HPDE6-E6E7 (cell line): ENCODE data around the gene MICAL3.
A peak's percentile ranks its signal among the peaks of the same experiment; 100 is the strongest.

Source experiments
- DNase-seq: peaks from one replicate; pipeline ENCODE4 v3.0.0; 2011; ENCODE audit warnings: missing footprints; ENCODE audit errors: extremely low spot score

The MICAL3 gene

DNA sequence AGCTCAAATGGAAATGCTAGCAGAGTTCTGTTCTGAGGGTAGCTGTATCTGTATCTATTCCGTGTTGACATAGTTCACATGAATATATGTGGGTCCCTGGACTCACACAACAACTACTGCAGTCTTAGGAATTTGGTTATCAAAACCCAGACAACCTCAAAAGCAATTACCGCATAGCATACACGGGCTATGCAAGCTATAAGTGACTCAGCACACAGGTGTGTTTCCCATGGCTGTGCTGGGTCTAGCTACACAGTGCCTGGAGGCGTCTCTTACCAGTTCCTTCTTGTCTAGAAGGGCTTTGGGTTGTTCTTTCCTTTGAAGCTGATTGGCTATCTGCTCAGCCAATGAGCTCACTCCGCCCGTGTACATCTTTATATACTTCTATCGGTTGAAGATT, 151.9 kb downstream of the MICAL3 start:
- peak; percentile 96 for DNase-seq

DNA sequence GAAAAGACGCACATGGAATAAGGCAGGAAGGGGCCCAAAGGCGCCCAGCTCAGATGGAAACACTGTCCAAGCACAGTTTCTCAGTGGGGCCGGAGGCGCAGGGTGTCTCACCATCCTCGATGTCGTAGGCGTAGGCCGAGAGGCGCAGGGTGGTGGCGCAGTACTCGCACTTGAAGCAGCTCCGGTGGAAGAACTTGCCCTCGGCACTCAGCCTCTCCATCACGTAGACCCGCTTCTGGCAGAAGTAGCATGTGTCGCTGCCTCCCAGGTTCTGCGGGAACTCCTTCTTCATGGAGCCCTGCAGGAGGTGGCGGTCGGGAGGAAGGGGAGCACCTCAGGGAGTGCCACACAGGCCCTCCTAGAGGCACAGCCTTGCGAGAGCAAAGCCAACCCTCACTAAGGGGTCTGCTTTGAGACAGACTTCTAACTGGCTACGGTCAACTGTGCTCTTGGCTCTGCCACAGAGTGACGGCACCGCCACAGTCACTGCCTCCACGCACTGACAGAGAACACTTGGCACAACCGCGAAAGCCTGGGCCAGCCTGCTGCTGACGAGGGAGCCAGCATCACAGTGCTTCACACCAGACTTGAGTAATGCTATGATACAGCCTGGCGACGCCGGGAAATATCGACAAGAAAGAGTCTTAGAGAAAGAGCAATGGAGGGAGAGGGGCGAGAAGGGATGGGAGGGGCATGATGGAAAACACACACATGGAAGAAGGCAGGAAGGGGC, 152.5 kb downstream of the MICAL3 start:
- DNase-seq = no peak

DNA sequence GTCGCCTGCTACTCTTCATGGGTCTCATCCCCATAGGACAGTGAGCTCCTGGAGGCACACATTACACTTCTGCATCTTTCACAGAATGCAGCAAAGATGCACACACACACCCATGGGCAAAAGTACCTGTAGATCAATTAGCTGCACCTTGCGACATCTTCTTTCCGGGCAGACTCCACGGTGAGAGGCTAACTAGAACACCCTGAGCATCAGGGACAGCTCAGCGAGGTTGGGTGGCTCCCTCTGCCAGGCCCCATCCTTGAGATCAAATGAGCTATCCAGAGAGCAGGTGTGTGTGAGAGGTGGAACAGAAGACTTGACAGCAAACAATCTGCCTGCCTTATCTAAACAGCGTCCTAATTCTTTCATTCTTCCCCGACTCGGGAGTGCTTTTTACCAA, 154.0 kb downstream of the MICAL3 start:
- no peak for DNase-seq

DNA sequence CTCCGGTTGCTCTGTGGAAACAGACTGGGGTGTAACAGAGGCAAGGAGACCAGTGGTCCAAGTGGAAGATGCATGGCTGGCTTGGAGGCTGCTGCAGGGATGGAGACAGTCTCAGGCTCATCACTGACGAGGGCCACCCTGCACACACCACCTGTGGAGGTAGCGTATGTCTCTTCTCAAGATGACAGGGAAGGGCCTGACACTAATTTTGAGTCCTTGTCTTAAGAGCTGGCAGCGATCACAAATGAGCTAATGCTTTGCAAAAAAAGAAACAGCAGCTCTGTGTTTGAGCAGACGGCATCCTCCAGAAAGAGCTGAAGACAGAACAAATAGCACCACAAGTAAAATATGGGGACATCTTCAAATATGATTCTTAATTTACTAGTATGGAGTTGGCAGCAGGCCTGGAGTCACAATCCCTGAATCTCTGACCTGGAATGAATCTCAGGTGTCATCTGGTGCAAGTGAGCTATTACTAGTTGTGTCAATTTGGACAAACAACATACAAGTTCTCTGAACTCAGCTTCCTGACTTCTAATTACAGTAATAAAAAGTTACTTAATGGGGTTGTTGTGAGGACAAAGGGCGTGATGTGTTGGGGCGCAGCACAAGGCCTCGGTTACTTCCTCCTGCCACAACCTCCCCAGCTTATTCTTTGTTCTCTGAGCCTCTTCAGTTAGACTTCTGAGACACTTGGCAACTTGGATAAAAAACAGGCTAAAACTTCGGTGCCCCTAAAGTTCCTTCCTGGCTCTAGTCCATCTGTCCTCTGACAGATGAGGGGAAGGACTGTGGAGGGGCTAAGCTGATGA, 154.9 kb downstream of the MICAL3 start:
- DNase-seq = no peak

DNA sequence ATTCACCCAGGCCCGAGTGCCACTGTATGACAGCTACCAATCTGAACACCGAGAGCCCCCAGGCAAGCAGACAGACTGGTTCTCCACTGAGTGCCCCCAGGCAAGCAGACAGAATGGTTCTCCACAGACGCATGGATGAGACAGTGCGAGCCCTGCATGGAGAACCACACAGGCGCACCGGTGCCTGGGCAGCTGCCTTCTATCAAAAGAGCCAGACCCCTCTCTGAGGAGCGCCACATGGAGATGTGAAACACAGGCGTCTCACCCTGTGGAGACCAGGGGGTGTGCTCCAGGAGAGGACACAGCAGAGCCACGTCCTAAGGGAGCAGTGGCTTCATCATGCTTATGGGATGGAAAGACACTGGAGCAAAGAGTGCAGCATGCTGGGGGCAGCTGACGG, 155.6 kb downstream of the MICAL3 start:
- DNase-seq = no peak

DNA sequence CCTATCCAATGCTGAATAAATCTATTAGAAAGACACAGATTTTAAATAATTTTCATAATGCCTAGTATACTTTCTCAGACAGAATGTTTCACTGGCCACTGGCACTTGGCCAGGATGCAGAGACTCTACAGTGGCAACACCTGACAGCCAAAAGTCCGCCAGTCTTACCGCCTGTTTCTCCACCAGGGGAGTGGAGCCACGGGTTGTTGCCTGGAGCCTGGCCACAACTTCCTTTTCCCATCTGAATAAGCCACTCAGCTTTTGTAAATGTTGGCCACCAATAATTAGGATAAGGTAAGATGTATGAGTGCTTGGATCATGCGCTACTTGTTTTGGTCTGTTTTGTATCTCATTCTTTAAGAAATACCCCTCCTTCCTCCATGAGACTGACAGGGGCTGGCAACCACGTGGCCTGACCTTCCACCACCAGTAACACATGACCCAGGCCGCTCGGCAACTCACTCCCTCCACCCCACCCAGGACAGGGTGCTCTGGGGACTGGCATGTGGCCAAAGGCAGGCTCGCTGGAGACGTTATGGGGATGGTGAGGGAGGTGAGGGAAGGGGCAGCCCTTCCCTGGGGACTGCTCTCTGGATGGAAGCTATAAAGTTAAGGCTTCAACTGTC, 157.1 kb downstream of the MICAL3 start:
- DNase-seq = no peak

DNA sequence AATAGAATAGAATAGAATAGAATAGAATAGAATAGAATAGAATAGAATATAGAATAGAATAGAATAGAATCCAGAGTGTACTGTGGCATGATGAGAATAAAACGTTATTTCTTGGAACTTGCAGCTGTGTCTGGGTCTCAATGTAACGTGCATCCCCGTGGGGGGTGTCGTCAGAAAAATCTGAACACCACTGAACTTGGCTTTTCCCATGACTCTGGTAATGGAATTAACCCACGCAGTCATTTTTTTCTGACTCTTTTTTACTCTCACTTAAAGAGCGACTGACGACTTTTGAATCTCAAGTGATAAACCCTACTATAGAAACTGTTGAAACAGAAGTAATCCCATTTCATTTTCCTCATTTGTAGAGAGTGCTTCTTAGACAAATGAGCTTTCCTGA, 157.7 kb downstream of the MICAL3 start:
- no peak for DNase-seq

DNA sequence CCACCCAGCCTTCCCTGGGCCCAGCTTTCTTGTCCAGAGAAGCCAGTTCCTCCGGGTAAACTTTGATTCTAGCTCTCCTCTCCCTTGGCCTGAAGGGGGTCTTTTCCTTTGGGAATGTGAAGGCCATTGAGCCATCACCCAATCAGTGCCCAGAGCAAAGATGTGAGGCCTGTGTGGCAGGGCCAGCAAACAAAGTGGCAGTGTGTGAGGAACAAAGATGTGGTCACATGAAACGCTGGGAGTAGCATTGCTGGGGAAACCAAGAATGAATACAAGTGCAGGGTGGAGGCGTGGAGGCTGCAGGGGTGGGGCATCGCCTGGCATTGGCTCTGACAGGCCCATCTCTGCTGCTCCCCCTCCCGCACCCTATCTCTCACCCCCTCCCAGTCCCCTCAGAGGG, 158.2 kb downstream of the MICAL3 start:
- DNase-seq = no peak

DNA sequence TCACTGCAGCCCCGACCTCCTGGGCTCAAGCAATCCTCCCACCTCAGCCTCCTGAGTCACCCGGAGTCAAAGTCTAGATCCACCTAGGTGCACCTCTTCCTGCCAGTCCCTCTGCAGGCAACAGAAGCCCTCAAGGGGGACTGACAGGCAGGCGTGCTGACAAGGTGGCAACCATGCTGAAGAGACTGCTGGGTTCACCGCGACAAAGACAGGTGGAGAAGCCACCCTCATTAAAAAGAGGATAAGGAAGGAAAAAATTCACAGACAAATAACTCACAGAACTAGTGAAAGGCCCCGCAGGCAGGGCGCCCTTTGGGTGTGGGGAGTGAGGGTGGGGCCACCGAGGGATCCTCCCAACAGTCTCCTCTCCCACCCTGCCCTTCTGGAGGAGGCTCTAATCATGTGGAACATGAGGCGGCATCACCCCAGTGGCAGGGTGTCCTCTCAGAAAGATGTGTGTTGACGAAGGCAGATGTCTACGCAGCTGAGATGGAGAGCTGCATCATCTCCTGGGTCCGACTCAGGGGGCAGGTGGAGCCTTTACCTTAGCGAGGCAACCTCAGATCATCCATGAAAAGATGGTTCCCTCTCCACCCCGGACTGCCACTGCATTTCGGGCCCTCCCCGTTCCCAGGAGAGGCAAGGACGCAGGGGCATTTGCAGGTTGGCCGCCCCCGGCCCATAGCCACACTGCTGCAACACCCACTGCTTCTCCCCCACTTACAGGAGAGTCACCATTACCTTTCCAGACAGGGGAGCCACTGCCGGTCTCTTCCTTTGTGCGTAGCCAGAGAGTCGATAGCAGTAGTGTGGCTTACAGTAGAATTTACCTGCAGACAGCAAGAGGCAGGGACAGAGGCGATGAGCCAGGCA, 158.9 kb downstream of the MICAL3 start:
- no peak for DNase-seq

DNA sequence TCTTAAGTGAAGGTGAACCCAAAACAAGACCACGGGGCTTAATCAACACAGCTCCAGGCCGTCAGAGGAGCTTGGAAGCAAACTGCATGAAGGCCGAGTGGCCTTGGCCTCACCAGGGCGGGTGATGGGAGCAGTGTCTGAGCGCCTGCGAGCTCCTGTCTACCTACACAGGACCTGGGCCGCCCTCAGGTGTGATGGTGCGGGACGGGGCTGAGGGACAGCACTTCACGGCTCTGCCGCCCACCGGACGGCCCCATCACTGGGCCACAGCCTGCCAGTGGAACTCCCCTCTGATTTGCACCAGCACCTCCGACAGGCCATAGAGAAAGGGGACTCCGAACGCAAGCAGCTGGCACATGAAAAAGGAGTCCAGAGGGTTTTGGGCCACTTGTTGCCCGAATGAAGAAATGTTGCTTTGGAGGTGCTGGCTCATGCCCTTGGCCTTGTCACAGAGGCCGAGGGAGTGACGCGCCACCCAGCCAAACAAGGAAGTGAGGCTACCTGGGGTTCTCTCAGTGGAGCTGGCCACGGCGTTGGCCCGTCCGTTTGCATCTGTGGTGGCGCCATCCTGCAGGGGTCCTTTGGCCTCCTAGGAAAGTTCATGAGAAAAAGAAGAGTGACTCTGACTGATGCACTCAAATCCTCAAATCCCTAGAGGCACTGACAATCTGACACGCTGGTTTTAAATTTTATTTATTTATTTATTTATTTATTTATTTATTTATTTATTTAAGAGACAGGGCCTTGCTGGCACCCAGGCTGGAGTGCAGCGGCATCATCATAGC, 159.8 kb downstream of the MICAL3 start:
- no peak for DNase-seq

DNA sequence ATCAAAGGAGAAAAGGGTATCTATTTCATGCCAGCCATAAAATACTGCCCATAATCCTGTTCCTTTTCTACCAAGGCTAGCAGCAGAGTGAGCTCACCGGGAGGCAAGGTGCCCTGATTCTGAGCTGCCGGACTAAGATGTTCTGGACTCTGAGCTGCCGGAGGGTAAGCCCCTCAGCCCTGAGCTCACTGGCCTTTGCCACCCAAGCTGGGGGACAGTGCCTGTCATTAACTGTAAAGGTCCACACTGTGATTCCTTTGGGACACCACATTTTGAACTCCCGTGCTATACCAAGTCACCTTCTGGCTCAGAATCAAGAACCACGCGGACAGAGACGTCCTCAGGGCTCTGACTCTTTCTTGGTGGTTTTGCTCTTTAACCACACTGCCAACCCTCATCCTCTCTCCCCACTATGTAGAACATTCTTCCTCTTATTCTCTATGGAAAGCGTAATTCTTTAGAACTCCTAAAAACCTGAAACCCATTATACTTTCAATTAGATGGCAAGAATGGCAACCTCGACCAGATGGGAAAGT, 161.6 kb downstream of the MICAL3 start:
- DNase-seq = no peak

DNA sequence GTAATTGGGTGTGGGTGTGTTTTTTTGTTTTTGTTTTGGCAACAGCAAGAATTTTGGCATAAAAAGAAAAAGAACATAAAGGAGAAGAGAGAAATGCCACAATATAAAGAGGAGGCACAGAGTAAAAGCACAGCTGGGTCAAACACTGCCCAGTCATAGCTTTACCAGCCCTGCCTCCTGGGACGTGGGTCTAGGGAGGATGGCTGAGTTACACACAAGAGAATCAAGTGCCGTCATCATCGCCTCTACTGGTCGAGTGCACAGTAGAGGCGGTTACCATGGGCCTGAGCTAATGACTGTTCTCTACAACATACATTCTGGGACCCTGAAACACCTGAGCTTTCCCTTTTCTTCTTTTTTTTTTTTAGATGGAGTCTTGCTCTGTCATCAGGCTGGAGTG, 162.5 kb downstream of the MICAL3 start:
- DNase-seq = no peak

DNA sequence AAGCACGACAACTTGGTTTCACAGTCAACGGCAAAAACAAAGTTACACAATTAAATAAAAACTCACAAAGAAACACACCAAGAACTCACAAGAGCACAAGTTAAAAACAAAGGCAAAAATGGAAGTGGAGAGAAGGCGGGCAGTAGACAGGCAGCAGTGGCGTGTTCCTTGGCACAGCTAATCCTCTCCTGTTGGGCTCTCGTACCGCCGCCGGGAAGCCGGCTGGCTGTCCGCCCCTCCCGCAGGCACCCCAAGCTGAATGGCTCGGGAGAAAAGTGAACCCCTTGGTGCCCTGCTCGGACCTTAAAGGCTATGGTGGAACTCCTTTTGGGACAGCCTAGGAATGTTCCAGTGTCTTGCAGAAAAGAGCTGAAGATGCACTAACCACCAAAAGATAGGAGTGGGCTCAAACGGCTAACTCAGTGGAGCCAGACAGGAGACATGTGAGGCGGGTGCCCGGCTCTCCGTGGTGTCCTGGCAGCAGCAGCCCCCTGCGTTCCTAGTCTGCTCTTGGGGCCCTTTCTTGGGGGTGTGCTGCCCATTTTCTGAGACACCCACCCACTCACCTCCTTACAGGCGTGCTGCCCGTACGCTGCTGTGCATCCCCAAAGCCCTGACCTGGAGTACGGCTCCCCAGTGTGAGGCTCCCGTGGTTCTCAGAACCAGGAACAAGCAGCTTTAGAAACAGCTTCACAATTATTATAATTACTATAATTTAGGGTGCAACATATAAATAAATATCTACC, 164.0 kb downstream of the MICAL3 start:
- DNase-seq = no peak

DNA sequence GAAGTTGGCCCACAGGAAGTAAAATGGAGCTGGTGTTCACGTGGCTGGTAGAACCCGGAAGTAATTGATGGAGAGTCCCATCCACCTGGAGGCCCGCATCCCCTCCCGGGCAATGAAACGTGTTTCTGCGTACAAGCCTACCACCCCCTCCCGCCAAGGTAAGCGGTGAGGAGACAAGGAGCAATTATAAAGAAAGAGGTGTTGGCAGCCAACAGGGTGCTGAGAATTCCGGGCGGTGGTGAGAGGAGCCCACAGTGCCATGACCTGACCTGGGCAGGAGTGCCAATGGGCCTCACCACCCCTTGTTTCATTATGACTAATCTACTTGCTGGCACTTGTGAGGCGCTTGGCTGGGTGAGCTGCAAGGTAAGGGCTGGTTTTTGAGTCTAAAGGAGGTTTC, 166.3 kb downstream of the MICAL3 start:
- DNase-seq = peak; percentile 72

DNA sequence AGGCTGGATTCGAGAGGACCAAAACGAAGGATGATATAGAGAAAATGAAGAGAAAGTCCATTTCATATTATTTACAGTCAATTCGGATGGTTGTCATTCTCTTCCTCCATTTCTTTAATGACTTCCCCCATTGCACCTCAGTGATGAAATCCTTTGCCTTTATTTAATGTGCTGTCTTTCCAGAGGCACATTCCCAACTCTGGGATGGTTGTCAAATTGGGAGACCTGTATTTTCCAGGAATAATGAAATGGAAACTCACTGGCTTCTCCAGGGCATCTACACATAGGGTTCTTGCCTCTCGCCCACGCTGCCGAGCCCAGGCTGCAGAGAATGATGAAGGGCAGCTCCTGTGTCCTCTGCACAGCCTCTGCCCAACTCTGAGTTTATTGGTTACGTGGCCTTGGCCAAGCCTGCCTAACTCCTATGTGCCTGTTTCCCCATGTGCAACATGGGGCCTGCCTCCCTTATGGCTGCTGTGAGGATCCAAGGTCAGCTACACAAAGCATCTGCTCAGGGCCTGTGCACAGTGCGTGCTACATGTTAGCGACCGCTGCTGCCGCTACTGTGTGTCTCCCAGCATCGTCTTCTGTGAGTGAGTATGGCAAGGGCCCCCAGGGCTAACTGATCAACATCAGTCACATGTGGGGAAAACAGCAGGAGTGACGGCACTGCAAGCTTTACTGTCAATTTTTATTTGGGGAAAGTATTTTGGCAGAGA, 168.6 kb downstream of the MICAL3 start:
- no peak for DNase-seq

DNA sequence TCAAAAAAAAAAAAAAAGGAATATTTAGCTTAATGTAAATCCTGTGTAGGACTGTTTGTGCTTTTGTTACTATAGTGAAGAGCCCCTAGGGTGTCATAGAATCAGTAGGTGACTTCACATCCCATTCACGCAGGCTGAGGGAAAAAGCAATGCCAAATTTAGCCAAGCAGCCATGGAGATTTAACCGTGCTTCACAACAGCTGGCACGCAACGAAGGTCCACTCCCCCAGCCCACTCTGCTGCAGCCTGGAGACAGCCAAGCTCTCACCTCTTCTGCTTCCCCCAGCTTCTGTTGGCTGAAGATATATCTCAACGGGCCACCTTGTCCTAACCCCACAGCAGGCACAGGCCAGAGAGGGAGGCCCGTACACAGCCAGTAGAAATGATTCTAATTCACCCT, 171.3 kb downstream of the MICAL3 start:
- DNase-seq = no peak

DNA sequence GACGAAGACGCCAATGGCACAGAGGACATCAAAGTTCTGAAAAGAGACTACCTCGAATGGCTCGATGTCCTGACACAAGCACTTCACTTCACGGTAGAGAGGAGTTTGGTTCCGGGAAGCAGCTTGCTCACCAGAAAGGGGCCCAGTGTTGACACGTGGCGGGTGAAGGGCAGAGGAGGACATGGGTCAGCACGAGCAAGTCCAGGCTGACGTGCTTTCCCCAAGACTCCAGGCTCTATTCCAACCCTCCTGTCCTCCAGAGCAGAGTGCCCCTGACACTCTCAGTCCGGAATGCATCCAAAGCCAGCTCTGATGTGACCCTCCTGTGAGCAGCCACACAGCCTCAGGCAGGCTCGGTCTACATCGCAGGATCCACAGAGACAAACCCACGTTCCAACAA, 172.6 kb downstream of the MICAL3 start:
- no peak for DNase-seq

DNA sequence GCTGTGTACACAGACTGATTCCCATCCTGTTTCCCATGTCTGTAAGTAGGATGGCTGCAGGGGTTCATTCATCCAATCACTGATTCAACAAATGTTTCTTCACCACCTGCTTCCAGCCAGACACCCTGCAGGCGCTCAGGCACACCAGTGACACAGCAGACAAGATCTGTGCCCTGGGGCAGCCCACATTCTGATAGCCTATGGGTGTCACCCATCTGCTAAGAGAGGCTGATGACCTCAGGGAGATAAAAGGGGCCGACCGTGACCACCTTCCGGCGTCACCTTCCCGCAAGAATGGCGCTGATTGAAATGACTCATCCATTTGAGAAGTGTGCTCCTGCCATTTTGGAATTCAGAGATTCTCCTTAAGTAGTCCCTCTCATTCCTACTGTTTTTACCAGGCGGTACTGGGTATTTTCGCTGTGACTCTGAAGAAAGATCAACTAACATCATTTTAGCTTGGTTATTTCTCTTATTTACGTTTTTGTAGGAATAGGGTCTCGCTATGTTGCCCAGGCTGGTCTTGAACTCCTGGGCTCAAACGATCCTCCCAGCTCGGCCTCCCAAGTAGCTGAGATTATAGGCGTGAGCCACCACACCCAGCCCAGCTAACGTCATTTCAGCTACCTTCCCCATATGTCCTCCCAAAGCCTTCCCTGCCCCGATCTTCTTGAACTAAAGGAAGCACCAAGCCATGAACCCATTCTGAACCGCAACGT, 176.8 kb downstream of the MICAL3 start:
- no peak for DNase-seq
